GM10266 (cell line): ENCODE results near the gene INSYN2A.

Experiments used
- DNase-seq: peaks from one replicate; pipeline ENCODE4 v3.0.0; 2012; ENCODE audit errors: extremely low spot score
- CTCF ChIP-seq: IDR thresholded peaks from 2 replicates; pipeline ENCODE4 v1.5.1; 2012; ENCODE audit warnings: mild to moderate bottlenecking, low read depth; ENCODE audit not compliant: control insufficient read depth, insufficient read depth; ENCODE audit errors: missing control alignments

INSYN2A gene, protein sequence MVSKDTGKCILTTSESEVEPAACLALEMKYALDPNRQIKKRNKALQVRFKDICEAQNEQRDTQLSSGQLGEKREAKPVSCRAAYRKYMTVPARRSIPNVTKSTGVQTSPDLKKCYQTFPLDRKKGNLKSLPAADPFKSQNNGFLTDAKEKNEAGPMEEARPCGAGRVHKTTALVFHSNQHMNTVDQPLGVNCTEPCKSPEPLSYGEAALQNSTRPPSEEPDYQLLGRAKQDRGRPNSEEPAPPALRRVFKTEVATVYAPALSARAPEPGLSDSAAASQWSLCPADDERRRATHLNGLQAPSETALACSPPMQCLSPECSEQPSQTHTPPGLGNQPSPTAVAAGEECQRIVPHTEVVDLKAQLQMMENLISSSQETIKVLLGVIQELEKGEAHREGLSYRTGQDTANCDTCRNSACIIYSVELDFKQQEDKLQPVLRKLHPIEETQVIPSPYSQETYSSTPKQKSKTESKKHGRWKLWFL

DNA sequence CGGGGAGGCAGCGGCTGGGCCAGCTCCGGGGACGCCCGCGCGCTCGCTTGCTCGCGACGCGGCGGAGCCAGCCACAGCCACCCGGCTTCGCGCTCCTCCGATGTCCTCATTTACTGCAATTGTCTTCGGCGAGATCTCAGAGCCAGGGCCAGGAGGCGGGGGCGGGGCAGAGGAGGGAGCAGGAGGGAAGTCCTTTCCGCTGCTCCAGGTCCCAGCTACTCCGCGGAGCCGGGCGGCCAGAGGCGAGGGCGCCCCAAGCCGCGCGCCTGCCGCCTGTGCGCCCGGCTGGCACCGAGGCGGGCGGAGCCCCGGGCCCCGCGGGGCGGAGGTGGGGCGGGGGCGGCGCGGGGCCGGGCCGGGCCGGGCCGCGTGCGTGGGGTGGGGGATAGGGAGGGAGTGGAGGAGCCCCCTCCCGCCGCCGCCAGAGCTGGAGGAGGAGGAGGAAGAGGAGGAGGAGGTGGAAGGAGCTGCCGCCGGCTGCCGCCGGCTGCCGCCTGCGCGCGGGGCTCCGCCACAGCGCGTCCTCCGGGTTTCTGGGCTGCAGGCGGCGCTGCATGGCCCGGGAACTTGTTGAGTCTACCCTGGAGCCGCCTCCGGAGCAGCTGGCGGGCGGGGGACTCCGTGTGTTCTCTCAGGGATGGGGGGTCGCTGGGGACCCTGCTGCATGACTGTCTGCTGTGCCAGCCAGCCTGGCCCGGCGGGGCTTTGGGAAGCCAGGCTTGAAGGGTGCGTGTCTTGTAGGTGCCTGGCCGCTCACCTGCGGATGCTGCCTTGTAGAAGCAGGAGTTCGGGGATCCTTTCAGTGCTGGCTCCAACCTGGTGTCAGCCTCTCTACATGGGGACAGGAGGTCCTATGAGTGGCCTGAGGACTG lies at the start of gene INSYN2A:
TSS of gene INSYN2A (minus strand) at position 310 of the 872 bp plus-strand sequence. CDS start 20,196 bp downstream, outside the sequence.
- TF ChIP-seq CTCF, result no peak
- no peak for DNase-seq

- no peak for DNase-seq
- TF ChIP-seq CTCF, result no peak
Observed at GRCh38 chr10:127245456-127245855, 49.1 kb upstream of the INSYN2A start.

DNA sequence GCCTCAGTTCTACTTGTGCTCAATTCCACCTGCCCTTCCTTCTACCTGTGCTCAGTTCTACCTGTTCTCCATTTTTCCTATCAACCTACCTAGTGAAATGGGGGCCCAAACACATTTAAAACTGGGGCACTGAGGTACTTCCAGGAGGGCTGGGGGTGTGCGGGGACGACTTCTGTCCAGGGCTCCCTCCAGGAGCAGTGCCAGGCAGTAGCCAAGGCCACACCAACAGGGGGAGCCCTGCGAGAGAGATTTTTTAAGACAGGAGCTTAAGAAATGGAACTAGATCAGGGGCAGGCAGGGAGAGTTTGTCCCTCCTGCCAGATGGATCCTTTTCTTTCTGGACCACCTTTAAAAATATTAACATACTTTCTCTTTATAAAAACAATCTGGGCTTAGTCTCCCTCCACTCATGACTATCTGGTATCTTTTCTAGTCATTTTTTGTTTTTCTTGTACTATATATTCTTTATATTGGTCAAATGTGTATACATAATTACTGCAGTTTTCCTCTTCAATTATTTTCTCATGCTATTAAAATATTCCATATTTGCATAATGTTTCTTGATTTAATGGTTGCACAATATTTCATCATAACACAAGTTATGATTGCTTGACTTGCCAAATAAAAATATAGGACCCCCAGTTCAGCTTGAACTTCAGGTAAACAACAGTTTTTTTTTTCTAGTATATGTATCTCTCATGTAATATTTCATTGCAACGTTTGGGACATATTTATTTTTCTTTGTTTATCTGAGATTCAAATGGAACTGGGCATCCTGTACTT lies 47.3 kb upstream of the INSYN2A start:
- TF ChIP-seq CTCF, result no peak
- DNase-seq, result no peak

DNA sequence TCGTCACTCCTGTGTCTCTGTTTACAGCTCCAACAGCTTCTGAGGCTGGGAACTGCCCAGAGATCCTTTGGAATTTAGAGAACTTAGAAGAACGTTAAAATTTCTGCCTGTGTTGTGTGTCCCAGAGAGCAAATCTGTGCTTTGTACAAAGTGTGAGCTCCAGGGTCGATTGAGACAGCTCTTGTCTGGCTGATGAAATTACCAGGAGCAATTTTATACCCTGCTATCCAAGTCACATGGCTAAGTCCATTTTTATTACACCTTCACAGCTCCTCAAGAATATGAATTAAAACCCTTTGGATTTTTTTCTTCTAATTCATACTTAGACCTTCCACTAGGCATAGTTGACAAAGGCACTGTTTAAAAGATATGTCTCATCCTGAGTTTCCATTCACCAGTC lies 46.5 kb upstream of the INSYN2A start:
- no peak for TF ChIP-seq CTCF
- DNase-seq, result no peak

- DNase-seq, result no peak
- no peak for TF ChIP-seq CTCF
Observed at GRCh38 chr10:127236266-127236665, 39.9 kb upstream of the INSYN2A start.

- DNase-seq, result no peak
Observed at GRCh38 chr10:127234306-127234800, 38.0 kb upstream of the INSYN2A start.

More at GRCh38 chr10:127234306-127234800, 38.0 kb upstream of the INSYN2A start:
- TF ChIP-seq CTCF, result no peak
